Stimulated activated CD4-positive, alpha-beta T cell treated with anti-CD3 and anti-CD28 coated beads, Interleukin-12 subunit alpha, Interleukin-12 subunit beta, amount 100 ng/mL, for 24 hours (primary cell): ENCODE measurements around the gene COL4A3.

Source experiments
- DNase-seq, 2 experiments: peaks; one replicate each; pipeline ENCODE4 v3.0.0-alpha.2; 2020; ENCODE audit warnings: low read depth in 2 of 2

COL4A3 gene

DNA sequence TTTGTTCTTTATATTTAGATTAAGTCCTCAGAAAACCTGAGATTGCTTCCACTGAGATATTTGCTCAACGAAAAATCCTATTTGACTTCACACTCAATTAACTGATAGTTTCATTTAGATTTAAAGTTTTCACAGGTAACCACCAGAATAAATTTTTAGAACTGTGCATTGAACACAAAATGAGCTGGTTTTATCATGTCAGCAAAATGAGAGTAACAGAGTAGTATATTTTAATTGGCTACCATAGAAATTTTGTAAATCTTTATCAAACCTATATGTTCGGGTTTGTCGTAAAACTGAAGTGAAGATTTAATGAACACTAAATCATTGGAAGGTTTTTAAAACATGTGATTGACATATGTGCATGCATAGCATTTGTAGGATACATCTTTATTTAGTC is 127.9 kb downstream of the COL4A3 start:
- no peak for DNase-seq

DNA sequence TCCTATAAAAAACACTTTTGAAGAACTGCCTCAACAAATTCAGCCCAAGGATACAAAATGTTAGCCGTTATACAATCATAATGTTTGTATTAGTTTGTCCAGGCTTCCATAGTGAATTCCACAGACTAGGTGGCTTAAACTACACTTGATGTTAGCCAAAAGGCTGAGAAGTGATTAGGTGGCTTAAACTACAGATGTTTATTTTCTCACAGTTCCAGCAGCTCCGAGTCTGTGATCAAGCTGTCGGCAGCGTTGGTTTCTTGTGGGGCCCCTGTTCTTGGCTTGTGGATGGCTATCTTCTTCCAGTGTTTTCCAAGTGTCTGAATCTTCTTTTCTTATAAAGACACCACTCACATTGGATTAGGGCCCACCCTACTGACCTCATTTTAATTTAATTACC is 129.1 kb downstream of the COL4A3 start:
- no peak for DNase-seq

DNA sequence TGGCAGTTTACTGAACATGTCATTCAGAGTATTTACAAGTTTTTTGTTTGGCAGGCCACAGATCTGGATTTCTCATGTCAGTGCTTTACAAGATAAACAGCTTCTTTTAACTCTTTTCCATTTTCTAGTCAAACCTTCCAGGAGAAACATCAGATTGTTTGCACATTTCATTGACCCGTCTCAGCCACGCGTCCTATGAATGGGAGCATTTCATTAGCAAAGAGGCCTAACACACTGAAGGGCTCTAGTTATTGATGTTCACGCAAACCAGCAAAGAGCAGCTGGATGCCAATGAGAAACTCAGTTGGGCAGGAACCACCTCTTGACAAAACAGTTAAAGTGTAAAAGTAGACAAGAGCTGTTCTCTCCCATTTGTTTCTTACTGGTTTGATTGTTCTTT is 131.4 kb downstream of the COL4A3 start:
- no peak for DNase-seq

DNA sequence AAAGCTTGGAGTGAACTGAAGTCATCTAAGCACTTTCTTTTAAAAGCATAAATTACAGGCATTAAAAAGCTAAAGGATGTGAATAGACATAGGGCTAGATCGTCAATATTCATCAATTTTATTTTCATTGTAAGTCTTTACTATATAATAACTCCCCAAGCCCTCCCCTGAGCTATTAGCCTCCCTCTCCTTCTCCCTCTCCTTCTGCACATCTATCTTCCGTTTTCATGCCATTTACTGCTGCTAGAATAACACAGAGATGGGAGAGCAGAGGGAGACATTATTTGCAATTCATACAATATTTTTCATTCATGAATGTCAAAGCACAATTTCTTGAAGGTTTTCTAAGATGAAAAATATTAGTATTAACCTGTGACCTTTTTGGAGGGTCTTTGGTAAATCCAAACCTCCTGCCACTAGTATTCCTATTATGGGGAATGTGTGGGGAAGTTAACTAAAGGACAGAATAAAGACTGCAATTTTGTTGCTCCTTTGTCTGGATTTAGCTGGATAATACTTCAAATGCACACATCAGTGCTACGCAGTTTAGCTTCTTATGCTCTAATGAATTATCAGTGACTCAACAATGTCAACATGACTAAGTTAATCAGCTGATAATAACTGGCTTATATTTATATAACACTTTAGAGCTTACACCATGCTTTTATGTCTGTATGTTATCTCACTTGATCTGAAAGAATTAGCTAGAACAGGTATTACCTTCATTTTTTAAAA is 132.4 kb downstream of the COL4A3 start:
- no peak for DNase-seq

DNA sequence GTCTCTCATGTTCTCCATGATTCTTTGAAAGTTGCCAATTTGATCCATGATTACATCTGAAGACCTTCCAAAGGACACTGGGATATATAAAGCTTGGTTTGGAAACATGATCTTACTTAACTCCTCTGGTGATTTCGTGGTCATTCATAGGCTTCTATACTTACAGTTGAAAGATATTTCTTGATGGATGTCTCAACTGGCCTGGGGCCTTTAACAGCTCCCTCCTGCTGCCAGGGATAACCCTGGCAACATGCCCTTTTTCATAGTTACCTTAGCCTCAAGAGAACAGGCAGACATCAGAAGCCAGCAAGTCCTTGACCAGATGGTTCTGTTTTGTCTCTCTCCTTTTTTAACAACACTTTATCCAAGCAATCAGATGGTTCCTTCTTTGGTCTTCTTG is 137.1 kb downstream of the COL4A3 start:
- DNase-seq: no peak

DNA sequence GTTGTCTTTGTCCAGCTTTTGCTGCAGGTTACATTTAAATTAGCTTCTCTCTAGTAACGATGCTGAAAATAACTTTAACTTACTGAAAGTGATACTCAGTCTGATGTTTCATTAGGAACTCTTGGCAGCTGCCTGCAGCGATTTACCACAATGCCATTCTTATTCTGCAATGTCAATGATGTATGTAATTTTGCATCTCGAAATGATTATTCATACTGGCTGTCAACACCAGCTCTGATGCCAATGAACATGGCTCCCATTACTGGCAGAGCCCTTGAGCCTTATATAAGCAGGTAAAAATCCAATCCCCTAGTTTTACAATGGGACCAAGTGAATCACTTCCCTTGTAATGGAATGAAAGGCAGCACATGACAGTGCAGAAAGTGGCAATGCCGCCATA is 144.4 kb downstream of the COL4A3 start:
- DNase-seq: no peak

DNA sequence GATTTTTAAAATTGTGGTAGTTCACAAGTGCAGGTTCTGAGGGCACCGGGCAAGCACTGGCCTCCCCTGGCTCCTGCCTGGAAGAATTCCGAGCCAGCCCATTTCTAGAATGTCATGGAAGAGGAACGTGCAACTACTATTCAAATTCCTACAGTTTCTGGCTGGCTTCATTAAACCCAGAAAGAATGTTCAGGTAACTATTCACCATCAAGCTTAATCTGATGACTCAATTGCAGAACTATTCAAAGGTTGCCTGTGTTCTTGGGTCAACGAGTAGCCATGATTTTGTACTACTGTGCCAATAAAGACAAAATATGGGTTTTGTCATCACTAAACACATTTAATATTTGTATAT is 146.3 kb downstream of the COL4A3 start:
- DNase-seq: no peak

DNA sequence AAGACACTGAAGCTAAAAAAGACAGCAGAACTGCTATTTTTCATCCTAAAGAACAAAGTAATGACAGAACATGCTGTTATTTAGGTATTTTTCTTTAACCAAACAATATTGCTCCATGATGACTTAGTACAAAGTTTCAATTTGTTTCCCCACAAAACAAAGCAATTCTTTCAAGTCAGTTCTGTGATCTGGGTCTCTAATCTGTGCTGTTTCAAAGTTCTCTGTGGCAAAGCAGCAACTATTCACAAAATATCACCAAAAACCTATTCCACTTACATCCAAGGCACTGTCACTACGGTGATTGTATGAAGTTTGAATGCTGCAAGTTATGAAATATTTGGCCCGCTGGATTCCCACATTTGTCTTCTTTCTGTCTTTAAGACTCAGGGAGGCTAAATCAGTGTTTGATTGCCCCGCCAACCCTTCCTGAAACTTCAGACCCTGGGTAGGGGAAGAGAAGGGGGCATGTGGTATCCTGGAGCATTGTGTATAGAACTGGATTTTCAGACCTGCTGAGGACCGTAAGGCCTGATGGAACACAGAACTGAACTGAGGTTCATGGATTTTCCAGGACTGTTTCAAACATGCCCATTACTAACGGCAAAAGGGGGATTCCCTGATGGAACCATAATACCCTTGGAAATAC is 147.6 kb downstream of the COL4A3 start:
- DNase-seq: no peak

DNA sequence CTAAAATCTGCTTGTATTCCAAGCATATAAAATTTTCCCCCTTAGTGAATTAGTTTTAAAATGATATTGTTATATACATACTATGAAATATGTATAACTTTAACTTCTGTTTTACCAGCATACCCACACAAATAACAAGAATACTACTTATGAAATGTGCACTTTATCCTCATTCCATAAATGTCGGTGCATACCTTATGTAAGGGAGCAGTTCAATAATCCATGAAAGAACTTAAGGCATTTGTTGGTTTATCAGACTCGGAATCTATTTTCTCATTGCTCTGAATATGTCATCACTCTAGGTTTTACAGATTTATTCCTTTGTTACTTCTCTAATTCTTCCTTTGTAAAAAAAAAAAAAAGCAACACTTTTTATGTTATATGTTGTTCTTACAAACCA is 148.2 kb downstream of the COL4A3 start:
- DNase-seq: no peak

DNA sequence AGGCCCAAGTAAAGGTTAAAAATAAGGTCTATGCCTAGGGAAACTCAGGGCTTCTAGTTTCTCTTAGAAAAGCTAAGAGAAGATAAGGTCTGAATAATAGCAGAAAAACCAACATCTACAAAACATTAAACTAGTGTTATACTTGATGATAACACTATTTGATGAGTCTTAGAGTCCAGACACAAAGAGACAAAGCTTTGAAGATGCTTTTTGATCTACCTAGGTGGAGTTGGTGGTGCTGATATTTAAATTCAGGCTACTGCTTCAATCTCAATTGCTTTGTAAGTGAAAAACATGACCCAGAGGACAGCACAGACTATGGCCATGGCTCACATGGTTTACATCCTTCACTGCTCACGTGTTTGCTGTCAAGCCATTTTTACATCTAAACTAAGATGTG is 148.9 kb downstream of the COL4A3 start:
- no peak for DNase-seq

DNA sequence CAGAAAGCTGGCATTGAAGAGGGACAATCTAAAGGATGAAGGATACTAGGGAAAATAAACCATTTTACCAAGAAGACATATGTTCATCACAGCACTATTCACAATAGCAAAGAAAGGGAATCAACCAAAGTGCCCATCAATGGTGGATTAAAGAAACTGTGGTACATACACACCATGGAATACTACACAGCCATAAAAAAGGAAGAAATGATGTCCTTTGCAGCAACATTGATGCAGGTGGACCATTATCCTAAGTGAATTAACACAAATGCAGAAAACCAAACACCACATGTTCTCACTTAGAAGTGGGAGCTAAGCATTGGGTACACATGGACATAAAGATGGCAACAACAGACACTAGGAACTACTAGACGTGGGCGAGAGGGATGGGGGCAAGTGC is 153.4 kb downstream of the COL4A3 start:
- DNase-seq: no peak

DNA sequence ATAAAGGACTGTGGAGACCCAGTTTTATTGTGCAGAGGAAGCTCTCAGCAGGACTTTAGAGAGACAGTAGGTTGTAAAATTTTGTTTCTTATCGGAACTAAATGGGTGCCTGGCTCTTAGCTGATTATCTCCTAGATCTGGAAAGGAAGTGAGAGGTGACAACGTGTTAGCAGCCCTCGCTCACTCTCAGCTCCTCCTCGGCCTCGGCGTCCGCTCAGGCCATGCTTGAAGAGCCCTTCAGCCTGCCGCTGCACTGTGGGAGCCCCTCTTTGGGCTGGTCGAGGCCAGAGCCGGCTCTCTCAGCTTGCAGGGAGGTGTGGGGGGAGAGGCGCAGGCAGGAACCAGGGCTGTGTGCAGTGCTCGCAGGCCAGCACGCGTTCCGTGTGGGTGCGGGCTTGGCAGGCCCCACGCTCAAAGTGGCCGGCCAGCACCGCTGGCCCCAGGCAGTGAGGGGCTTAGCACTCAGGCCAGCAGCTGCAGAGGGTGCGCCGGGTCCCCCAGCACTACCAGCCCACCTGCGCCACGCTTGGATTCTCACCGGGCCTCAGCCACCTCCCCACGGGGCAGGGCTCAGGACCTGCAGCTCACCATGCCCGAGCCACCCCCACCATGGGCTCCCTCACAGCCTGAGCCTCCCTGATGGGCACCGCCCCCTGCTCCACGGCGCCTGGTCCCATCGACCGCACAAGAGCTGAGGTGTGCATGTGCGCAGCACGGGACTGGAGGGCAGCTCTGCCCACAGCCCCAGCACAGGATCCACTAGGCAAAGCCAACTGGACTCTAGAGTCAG is 156.1 kb downstream of the COL4A3 start:
- DNase-seq: no peak

DNA sequence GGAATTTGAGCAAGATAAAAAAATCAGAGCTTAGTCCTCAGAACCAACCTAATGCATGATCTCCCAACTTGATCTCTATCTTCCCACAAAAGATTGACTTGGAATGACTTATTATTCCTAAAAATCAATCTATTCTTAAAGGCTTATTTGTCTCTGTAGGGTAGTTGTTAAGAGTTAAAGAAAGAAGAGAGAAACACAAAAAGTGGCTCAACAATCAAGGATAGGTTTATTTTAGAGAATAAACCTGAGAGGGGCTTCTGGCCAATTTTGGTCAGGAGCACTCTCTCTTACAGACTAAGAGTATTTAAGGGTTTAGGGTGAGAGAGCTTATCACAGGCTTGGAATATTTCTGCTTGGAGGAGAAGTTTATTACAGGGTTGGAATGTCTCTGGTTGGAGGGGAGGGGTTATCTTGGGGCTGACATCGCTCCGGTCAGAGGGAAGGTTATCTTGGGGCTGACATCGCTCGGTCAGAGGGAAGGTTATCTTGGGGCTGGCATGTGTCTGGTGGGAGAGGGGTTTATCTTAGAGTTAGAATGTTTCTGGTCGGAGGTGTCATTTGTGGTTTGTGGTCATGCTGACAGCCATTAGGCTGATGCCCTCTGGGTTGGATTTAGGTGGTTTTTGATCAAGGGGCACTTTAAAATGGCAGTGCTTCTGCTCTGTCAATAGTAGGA is 158.2 kb downstream of the COL4A3 start:
- no peak for DNase-seq

DNA sequence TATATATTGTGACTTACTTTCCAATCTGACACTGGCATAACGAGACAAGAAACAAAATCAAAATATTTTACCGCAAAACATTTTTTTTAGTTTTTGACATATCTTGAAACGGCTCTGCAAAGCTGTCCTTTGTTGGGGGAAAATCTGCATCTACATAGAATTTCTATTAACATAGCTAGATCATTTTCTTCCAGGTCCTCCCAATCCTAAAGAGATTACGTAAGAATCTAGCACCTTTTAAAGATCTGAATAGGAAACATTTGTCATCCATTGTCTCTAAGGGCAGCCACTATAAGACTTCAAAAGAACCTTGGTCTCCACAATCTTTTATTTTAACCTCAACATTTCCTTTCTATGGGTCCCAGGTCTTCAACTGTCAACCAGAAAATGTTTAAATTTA is 159.4 kb downstream of the COL4A3 start:
- no peak for DNase-seq

DNA sequence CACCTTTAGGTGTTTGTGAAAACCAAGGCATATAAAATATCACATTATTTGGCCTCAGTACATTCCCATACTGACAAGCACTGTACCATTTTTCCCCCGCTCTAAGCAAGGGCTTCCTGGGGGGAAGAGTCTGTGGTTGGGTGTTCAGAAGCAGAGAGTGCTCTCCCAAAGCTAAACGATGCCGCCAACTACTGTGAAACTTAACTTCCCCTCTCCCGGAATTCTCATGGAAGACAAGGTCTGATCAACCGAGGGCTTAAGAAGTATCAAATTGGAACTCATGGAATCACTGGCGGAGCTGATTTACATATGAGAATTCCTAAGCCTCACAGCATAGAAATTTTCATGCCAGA is 160.2 kb downstream of the COL4A3 start:
- DNase-seq: no peak

DNA sequence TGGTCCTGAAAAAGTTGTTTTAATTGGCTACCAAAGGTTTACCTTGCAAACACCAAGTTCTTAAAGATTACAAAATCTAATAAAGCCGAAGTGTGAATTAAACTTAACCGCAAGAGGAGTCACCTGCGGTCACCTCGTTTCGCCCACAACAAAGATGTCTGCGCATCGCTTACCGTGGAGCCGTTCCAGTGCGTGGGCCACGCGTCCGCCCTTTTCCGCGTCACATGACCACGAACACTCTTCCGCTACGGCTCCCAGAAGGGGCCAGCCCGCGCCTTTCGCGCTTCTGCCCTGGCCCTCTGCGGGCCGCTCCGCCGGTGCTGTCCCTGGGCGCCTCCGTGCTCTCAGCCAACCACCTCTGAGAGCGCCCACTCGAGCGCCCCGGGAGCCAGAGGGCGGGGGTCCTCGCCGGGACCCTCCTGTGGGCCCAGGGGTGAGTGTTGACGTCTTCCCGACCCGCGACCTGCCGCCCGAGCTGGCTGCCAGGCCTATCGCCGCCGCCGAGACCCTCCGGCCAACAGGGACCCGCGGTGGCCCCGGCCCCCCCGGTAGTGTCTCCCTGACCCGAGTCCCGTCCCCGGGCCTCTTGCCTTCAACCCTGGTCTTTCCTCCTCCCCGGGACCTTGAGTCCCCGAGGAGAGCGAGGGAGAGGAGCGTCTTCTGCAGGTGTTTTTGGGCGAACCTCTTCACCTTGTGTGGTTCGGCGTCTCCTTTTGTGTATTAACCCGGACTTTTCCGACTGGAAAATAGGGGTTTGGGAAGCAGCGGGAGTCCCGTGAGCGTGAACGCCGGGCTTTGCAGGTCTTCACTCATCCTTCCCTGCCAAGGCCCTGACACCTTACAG is 160.8 kb downstream of the COL4A3 start, which contains the start of gene MFF:
Gene MFF (plus strand): TSS at position 257 of the 844 bp plus-strand sequence. CDS start 5,415 bp downstream, outside the sequence.
- DNase-seq: peak; percentile 91

DNA sequence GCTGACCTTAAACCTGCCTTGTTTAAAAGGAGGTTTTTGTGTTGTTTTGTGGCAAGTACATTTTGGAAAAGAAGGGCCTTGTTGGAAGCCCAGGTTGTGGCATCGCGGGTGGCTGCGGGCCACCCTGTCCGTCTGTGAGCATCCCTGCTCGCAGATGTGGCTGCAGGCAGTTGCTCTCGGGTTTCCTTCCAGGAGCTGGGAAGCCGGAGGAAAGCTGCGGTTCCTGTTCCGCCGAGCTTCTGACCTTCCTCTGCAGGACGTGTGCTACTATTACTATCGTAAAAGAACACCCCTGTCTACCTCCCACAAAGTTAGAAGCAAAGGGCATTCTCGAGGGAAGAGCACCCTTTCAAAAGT is 161.4 kb downstream of the COL4A3 start:
- no peak for DNase-seq

DNA sequence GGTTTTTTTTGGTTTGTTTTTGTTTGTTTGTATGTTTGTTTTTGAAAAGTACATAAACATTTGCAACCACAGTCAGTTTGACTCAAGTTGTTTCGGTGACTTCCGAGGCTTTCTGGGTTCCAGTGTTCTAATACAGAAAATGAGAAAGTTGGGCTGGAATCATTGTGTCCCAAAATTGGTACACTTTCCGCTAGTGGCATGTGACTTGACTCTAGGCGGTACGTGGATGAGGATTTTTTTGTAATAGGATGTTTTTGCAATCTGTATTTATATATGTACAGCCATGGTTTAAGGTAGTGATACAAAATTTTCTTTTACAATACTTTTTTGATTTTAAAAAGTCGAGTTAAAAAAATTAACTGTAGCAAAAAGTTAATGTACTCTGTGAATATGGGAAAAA is 162.4 kb downstream of the COL4A3 start:
- DNase-seq: no peak

DNA sequence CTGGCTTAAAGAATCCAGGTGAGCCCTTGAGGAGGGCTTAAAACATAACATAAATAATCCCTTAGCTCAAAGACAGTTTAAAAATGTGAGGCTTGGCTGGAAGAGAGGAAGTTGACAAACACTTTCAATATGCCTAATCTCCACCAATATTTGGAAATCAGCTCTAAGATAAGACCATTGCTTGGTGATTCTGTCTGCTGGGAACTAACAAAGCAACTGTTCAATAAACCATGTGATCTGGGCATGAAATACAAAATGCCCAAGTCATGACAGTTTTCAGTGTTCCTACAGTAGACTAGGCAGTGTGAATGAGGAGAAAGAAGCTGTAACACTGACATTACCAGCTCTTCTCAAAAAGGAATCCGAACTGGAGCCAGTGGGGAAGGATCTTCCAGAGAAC is 171.3 kb downstream of the COL4A3 start:
- no peak for DNase-seq

DNA sequence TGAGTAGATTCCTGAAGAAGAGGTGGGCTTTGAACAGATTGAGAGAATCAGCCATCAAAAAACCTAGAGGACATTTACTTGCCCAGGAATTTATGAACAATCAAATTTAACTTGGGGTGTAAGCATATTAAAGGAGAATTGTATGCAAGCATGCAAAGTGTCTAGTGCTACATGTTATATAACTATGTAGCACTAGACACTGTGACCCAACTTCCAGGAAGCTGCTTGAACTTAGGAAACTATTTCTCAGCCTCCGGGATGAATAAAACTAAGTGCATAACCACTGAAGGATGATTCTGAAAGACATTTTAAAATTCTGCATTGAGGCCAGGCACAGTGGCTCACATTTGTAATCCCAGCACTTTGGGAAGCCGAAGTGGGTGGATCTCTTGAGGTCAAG is 173.0 kb downstream of the COL4A3 start:
- DNase-seq: no peak

DNA sequence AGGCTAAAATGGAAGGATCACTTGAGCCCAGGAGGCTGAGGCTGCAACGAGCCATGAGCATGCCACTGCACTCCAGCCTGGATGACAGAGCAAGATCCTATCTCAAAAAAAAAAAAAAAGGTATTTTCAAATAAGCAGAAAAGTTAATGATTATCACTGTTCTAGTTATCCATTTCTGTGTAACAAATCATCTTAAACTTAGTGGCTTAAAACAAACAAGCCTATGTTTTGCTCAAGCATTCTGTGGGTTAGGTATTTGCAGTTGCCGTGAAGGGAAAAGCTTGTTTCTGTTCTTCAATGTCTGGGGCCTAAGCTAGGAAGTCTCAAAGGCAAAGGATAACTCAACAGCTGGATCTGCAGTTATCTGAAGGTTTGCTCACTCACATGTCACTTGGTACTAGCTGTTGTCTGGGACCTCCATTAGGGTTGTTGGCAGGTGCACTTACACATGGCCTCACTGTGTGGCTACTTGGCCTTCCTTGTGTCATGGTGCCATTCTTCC is 174.7 kb downstream of the COL4A3 start:
- no peak for DNase-seq
